CD4-positive, CD25-positive, alpha-beta regulatory T cell (primary cell): ENCODE data around the gene S100A8. TPM values are rescaled to one million over a fixed set of nuclear protein-coding genes. Genes with fewer than 3 reads are reported as not detected.

Experiments used
- ATAC-seq, 2 donors: fragments of 150-1000 bp; cut with Tn5 transposase; one replicate each; pipeline ENCODE4 v1.10.0; 2021; ENCODE audit warnings: low read depth in 2 of 2, moderate number of reproducible peaks in 2 of 2, moderate library complexity in 1 of 2
- DNase-seq, 3 donors: peaks; one replicate each; pipeline versions ENCODE4 v3.0.0 to v3.0.0-alpha.2; 2012 to 2022; ENCODE audit warnings: mixed read lengths in 1 of 3
- H3K27ac ChIP-seq: one replicate; pipeline ENCODE4 v1.7.0; 2013; ENCODE audit warnings: mild to moderate bottlenecking, low read length; ENCODE audit not compliant: insufficient read depth, poor library complexity, severe bottlenecking
- H3K27me3 ChIP-seq: one replicate; pipeline ENCODE4 v1.7.0; 2013; ENCODE audit warnings: low read length; ENCODE audit not compliant: control insufficient read depth, insufficient read depth
- H3K36me3 ChIP-seq: one replicate; pipeline ENCODE4 v1.7.0; 2013; ENCODE audit warnings: mild to moderate bottlenecking, low read length, moderate library complexity; ENCODE audit not compliant: control insufficient read depth, insufficient read depth
- H3K4me1 ChIP-seq: 2 replicates; pipeline ENCODE4 v1.7.0; 2013; ENCODE audit warnings: mild to moderate bottlenecking, low read length; ENCODE audit not compliant: insufficient read depth, control insufficient read depth, poor library complexity, severe bottlenecking
- H3K4me3 ChIP-seq: one replicate; pipeline ENCODE4 v1.7.0; 2013; ENCODE audit warnings: low read depth, mild to moderate bottlenecking, low read length, moderate library complexity
- H3K9me3 ChIP-seq, 2 experiments: 1 replicate in 1 of 2; 2 replicates in 1 of 2; pipeline ENCODE4 v1.7.0; 2013; ENCODE audit warnings: low read length in 2 of 2, mild to moderate bottlenecking in 1 of 2, moderate library complexity in 1 of 2; ENCODE audit not compliant: control insufficient read depth in 2 of 2
- H3K27ac Mint-ChIP-seq, 3 donors: one replicate each; pipeline ENCODE4 v1.8.0; 2020 to 2022; ENCODE audit warnings: mild to moderate bottlenecking in 3 of 3, mixed read lengths in 3 of 3, moderate library complexity in 2 of 3
- H3K27me3 Mint-ChIP-seq: one replicate; pipeline ENCODE4 v1.8.0; 2022; ENCODE audit warnings: mild to moderate bottlenecking, mixed read lengths
- H3K36me3 Mint-ChIP-seq: one replicate; pipeline ENCODE4 v1.8.0; 2020; ENCODE audit warnings: mixed read lengths
- H3K4me1 Mint-ChIP-seq, 4 donors: one replicate each; pipeline ENCODE4 v1.8.0; 2020 to 2022; ENCODE audit warnings: mixed read lengths in 4 of 4, mild to moderate bottlenecking in 1 of 4
- H3K4me3 Mint-ChIP-seq, 4 donors: one replicate each; pipeline ENCODE4 v1.8.0; 2020 to 2022; ENCODE audit warnings: mild to moderate bottlenecking in 4 of 4, mixed read lengths in 4 of 4, moderate library complexity in 3 of 4
- H3K9me3 Mint-ChIP-seq, 7 donors: one replicate each; pipeline ENCODE4 v1.8.0; 2020 to 2022; ENCODE audit warnings: mixed read lengths in 7 of 7, mild to moderate bottlenecking in 3 of 7, moderate library complexity in 2 of 7
- polyA plus RNA-seq, 4 donors: library from polyadenylated mRNA; unstranded; fragments of 300-500 nt; fragmentation: Illumina TruSeq; gene quantifications; one replicate each; pipeline ENCODE4 v1.2.3, GENCODE V29; 2021
- total RNA-seq: library from RNA; stranded (reverse); gene quantifications from one replicate; pipeline ENCODE4 v1.2.3, GENCODE V29; 2022

The S100A8 gene
- total and polyA plus RNA-seq, 5 donors from 2014 or later: 2.7 to 32.7 (median 7.8) TPM; not detected in 2

DNA sequence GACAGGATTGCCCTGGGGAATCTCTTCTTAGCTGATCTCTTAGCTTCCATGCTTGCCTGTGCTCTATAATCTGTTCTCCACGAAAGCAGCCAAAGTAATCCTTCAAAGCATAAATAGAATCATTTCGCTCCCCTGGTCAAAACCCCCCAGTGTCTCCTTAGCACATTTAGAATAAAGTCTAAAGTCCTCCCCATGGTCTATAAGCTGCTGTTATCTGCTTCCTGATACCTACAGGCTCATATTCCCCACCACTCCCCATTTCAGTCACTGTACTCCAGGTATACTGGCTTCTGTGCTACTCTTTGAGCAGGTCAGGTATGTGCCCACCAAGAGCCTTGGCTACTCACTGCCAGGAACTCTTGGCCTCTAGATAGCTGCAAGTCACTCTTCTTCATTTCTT, 18.3 kb downstream of the S100A8 start:
- DNase-seq: no peak
- Histone ChIP-seq H3K27me3 (peaks cover 13% of the 10 kb centered on the region), H3K27ac (no peak overlapping the region), H3K9me3 (no peaks in the 10 kb centered on the region), H3K36me3 (no peaks in the 10 kb centered on the region), H3K4me3 (no peak overlapping the region), H3K4me1 (no peaks in the 10 kb centered on the region)
- no peak overlapping the region for H3K4me3 Mint-ChIP-seq
- H3K9me3 Mint-ChIP-seq: peaks cover 0 to 3% (median 0%) of the 10 kb centered on the region in 7 donors
- no peak for ATAC-seq
- H3K27ac Mint-ChIP-seq: no peak overlapping the region
- peaks cover 26% of the 10 kb centered on the region for H3K27me3 Mint-ChIP-seq
- no peaks in the 10 kb centered on the region for H3K4me1 Mint-ChIP-seq
- H3K36me3 Mint-ChIP-seq: no peaks in the 10 kb centered on the region

DNA sequence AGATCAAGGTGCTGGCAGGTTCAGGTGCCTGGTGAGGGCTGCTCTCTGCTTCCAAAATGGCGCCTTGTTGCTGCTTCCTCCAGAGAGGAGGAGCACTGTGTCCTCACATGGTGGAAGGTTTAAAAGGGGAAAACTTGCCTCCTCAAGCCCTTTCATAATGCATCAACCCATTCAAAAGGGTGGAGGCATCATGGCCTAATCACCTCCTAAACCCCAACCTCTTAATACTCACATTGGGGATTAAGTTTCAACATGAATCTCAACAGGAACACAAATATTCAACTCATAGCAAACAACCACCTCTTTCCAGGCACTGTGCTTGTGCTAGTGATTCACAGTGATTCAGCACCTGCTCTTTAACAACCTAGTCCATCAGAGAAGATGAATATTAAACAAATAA, 19.6 kb downstream of the S100A8 start:
- no peak for DNase-seq
- H3K9me3 Mint-ChIP-seq: peaks cover 0 to 3% (median 0%) of the 10 kb centered on the region in 7 donors
- Histone ChIP-seq H3K27ac (no peak overlapping the region), H3K36me3 (no peaks in the 10 kb centered on the region), H3K27me3 (peaks cover 10% of the 10 kb centered on the region), H3K4me1 (no peaks in the 10 kb centered on the region), H3K4me3 (no peak overlapping the region), H3K9me3 (no peaks in the 10 kb centered on the region)
- no peak overlapping the region for H3K27ac Mint-ChIP-seq
- H3K4me1 Mint-ChIP-seq: no peaks in the 10 kb centered on the region
- ATAC-seq: no peak
- H3K4me3 Mint-ChIP-seq: no peak overlapping the region
- no peaks in the 10 kb centered on the region for H3K36me3 Mint-ChIP-seq
- peaks cover 19% of the 10 kb centered on the region for H3K27me3 Mint-ChIP-seq

GRCh38 chr1:153370146-153370545, 20.7 kb downstream of the S100A8 start:
- ATAC-seq: no peak
- H3K9me3 ChIP-seq: no peaks in the 10 kb centered on the region
- H3K36me3 ChIP-seq: no peaks in the 10 kb centered on the region
- Mint-ChIP-seq H3K27me3 (peaks cover 22% of the 10 kb centered on the region), H3K27ac (no peak overlapping the region), H3K4me3 (no peak overlapping the region), H3K4me1 (no peaks in the 10 kb centered on the region), H3K36me3 (no peaks in the 10 kb centered on the region), H3K9me3 (peaks cover 0 to 3% (median 0%) of the 10 kb centered on the region in 7 donors)
- no peak overlapping the region for H3K27ac ChIP-seq
- H3K4me3 ChIP-seq: no peak overlapping the region
- DNase-seq: no peak
- no peaks in the 10 kb centered on the region for H3K4me1 ChIP-seq
- H3K27me3 ChIP-seq: peaks cover 10% of the 10 kb centered on the region

DNA sequence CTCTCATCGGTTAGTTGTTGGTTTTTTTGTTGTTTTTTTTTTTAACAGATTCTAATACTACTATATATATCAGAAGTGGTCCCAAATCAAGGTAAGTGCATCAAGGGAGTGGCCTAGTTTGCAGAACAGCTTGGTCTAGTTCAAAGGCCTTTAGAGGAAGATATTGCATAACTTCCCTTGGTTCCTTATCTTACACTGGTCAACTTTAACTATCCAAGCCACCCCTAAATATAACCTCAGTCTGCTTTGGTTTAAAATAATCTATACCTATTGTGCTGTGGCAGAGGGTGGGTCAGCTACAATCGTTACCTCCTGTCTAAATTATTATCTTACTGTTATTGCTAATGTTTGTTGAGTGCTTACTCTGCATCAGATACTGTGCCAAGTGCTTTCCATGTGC, 22.4 kb downstream of the S100A8 start:
- DNase-seq (no peak), ATAC-seq (no peak)
- Mint-ChIP-seq H3K27ac (no peak overlapping the region), H3K36me3 (no peaks in the 10 kb centered on the region), H3K27me3 (peaks cover 22% of the 10 kb centered on the region), H3K4me3 (no peak overlapping the region), H3K9me3 (peaks cover 0 to 3% (median 0%) of the 10 kb centered on the region in 7 donors), H3K4me1 (no peaks in the 10 kb centered on the region)
- no peak overlapping the region for H3K4me3 ChIP-seq
- no peaks in the 10 kb centered on the region for H3K4me1 ChIP-seq
- H3K27ac ChIP-seq: no peak overlapping the region
- no peaks in the 10 kb centered on the region for H3K9me3 ChIP-seq
- H3K36me3 ChIP-seq: no peaks in the 10 kb centered on the region
- H3K27me3 ChIP-seq: peaks cover 10% of the 10 kb centered on the region

GRCh38 chr1:153367090-153367489, 23.8 kb downstream of the S100A8 start:
- ATAC-seq: no peak
- H3K4me3 Mint-ChIP-seq: no peak overlapping the region
- no peak for DNase-seq
- Histone ChIP-seq H3K9me3 (no peaks in the 10 kb centered on the region), H3K4me3 (no peak overlapping the region), H3K27me3 (peaks cover 8% of the 10 kb centered on the region), H3K27ac (no peak overlapping the region), H3K36me3 (no peaks in the 10 kb centered on the region), H3K4me1 (no peaks in the 10 kb centered on the region)
- H3K27me3 Mint-ChIP-seq: peaks cover 12% of the 10 kb centered on the region
- no peaks in the 10 kb centered on the region for H3K4me1 Mint-ChIP-seq
- H3K9me3 Mint-ChIP-seq: no peaks in the 10 kb centered on the region
- no peaks in the 10 kb centered on the region for H3K36me3 Mint-ChIP-seq
- H3K27ac Mint-ChIP-seq: no peak overlapping the region

DNA sequence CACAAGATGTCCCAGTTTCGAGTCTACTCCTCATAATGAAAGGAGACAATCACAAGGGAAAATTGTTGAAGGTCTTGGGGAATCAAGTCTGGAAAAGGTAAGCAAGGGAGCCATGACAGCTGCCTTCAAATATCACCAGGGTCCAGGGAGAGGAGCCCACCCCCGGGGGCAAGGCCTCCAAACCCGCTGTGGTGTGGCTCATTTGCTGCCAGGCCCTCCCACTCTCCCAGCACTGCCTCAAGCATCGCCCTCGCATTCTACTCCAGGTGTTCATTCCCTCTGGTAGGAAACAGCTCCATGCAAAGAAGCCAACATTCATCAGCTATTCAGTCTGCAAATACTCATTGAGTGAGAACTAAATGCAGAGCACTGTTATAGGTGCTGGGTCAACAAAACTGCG, 24.6 kb downstream of the S100A8 start:
- peaks cover 5% of the 10 kb centered on the region for H3K27me3 ChIP-seq
- no peak overlapping the region for H3K27ac Mint-ChIP-seq
- no peak overlapping the region for H3K4me3 ChIP-seq

GRCh38 chr1:153365696-153366095, 25.2 kb downstream of the S100A8 start:
- Histone ChIP-seq H3K4me3 (no peak overlapping the region), H3K36me3 (no peaks in the 10 kb centered on the region), H3K27ac (no peak overlapping the region), H3K4me1 (no peaks in the 10 kb centered on the region), H3K9me3 (no peaks in the 10 kb centered on the region), H3K27me3 (peaks cover 3% of the 10 kb centered on the region)
- DNase-seq (no peak), ATAC-seq (no peak)
- Mint-ChIP-seq H3K27ac (no peak overlapping the region), H3K4me1 (no peaks in the 10 kb centered on the region), H3K27me3 (peaks cover 10% of the 10 kb centered on the region), H3K4me3 (no peak overlapping the region), H3K36me3 (no peaks in the 10 kb centered on the region), H3K9me3 (no peaks in the 10 kb centered on the region)

More for the DNA sequence above, 24.6 kb downstream of the S100A8 start:
- no peaks in the 10 kb centered on the region for H3K9me3 ChIP-seq
- H3K4me1 ChIP-seq: no peaks in the 10 kb centered on the region
- Mint-ChIP-seq H3K9me3 (no peaks in the 10 kb centered on the region), H3K4me3 (no peak overlapping the region), H3K27me3 (peaks cover 12% of the 10 kb centered on the region), H3K36me3 (no peaks in the 10 kb centered on the region), H3K4me1 (no peaks in the 10 kb centered on the region)
- no peak for ATAC-seq
- H3K27ac ChIP-seq: no peak overlapping the region
- no peaks in the 10 kb centered on the region for H3K36me3 ChIP-seq
- no peak for DNase-seq

DNA sequence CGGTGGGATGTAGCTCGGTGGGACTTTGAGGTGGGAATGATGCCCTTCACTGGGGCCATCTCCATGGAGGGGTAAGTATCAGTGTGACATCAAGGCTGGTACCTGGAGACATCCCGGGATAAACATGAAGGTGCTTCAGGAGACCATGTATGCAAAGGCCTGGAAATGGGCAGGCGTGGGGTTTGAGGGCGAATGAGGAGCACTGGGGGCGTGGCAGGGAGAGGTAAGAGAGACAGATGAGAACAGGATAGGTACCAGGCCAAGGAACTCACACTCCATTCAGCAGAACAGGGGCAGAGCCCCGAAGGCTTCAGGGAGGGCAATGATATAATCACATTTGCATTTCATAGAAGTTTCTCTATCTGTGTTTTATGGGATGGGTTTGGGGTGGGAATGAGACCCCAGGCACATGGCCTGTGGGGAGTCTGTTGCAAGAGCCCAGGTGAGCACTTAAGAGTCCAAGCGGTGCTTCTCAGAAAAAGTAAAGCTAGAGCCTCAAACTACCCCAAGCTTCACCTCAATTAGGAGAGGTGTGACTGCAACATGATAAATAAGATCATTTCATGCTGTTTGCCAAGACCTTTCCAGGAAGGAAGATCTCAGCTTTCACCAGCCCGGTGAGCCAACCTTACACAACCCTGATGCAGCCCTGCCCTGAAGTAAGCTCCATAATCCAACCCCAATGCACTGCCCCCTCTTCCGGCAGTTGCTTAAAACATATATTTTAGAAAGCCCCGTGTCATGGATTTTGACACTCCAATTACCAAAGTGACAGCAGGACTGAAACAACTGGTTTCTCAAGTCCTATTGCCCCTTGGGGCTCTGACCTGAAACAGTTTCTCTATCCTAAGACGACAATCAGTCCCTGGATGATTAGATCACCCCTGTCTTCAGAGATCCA, 25.9 kb downstream of the S100A8 start:
- H3K4me3 Mint-ChIP-seq: no peak overlapping the region
- no peaks in the 10 kb centered on the region for H3K36me3 Mint-ChIP-seq
- Histone ChIP-seq H3K27ac (no peak overlapping the region), H3K4me1 (no peaks in the 10 kb centered on the region), H3K36me3 (no peaks in the 10 kb centered on the region), H3K4me3 (no peak overlapping the region), H3K9me3 (no peaks in the 10 kb centered on the region), H3K27me3 (peaks cover 3% of the 10 kb centered on the region)
- H3K27ac Mint-ChIP-seq: no peak overlapping the region
- ATAC-seq (no peak), DNase-seq (no peak)
- no peaks in the 10 kb centered on the region for H3K9me3 Mint-ChIP-seq
- H3K4me1 Mint-ChIP-seq: no peaks in the 10 kb centered on the region
- peaks cover 7% of the 10 kb centered on the region for H3K27me3 Mint-ChIP-seq
